Hematopoietic multipotent progenitor cell treated with erythropoietin and hydrocortisone succinate and interleukin-3 and kit ligand, for 8 days (in vitro differentiated cells): ENCODE results near the gene PRKN.
"Not testable (repeated sequence)": the region's sequence is repeated elsewhere in the genome, so short reads cannot be mapped to it uniquely, and the experiment has no call there.

Source experiments
- DNase-seq: peaks from one replicate; pipeline ENCODE4 v3.0.0-alpha.2; 2015

The PRKN gene

DNA sequence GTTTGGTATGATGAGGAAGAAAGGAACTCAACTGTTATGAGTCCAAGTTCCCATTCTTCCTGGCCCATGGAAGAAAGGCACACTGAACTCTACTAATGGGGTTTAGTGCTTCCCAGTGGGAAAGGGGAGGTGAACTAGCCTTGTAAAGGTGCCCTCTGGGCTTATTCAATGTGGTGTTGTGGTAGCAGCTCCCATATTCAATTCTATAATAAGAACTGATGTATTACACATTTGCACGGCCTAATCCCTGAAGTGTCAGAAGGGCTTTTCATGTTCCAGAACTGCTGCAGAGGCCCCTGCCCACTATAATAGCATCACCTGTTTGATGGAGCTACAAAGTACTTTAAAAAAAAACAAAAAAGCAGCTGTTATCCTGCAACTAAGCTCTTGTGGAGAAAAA lies 17.1 kb downstream of the PRKN start:
- no peak for DNase-seq

DNA sequence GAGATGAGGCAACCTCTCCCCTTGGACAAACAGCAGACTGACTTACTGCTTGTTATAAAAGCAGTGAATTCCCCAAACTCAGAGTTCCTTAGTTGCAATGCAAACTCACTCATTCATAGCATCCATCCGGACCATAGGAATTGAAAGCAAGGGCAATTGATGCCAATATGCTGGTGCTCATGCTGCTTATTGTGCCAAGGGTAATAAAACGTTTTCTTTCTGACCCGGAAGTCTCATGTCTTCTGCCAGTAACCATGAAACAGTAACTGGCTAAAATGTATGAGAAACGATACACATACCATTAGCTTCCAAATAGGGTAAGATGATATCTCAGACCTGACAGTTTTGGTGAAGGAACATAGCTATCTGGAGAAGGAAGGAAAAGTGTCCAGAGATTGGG lies 18.1 kb downstream of the PRKN start:
- DNase-seq, result no peak

GRCh38 chr6:162708971-162709370 lies 18.6 kb downstream of the PRKN start:
- DNase-seq, result no peak

GRCh38 chr6:162706232-162706631 lies 21.3 kb downstream of the PRKN start:
- DNase-seq, result peak; percentile 3

- DNase-seq, result no peak
These were observed 21.8 kb downstream of the PRKN start for GRCh38 chr6:162705736-162706135.

DNA sequence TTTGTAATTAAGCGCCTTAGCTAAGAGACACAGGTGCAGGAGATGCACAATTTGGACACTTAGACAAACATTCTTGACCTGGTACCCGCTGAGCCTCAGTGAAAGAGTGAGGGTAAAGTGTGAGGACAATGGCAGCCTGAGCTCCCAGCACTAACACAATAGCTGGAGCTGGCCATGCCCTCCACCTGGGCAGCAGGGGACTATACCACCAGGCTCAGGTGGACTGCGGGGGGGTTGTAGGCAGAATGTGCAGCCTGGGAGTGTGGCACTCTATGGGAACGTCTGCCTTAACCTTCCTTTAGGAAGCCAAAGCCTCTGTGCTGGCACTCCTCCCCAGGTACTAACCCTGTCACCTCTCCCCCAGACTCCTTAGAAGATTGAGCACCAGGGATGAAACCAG lies 23.6 kb downstream of the PRKN start:
- DNase-seq, result no peak

DNA sequence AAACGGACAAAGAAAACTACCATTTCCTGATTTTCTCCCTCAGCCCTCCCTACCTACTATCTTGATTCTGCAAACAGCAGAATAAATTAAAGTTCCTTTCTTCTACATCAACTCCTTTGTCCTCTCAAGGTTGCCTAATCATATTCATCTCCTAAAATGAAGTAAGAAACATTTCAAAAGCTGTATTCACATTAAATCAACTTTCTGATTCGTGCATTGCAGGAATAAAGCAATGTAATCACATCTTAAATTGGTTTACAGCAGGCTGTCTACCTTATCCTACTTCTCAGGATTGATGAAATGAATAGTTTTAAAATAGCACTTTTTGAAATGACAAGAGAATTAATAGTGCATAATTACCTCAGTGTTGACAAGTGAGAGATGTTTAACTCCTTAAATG lies 25.1 kb downstream of the PRKN start:
- DNase-seq, result no peak

GRCh38 chr6:162701551-162701950 lies 26.0 kb downstream of the PRKN start:
- no peak for DNase-seq

DNA sequence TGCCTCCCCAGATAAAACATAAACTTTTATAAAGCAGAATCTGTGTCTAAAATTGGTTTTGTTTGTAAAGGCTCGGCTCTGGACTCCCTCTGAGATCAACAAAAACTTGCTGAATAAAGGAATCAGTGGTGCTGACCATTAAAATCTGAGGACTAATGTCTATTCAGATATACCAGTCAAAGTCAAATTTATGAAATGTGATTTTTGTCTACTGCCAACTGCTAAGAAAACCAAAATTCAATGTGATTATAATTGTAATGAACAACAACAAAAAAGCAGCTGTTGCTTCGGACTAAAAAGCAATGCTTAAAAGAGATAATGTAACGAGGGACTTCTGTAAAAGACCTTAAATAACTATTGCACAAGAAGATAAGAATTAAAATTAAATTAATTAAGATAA lies 26.6 kb downstream of the PRKN start:
- DNase-seq, result no peak

GRCh38 chr6:162699961-162700360 lies 27.6 kb downstream of the PRKN start:
- DNase-seq, result no peak

GRCh38 chr6:162698440-162698839 lies 29.1 kb downstream of the PRKN start:
- no peak for DNase-seq

DNA sequence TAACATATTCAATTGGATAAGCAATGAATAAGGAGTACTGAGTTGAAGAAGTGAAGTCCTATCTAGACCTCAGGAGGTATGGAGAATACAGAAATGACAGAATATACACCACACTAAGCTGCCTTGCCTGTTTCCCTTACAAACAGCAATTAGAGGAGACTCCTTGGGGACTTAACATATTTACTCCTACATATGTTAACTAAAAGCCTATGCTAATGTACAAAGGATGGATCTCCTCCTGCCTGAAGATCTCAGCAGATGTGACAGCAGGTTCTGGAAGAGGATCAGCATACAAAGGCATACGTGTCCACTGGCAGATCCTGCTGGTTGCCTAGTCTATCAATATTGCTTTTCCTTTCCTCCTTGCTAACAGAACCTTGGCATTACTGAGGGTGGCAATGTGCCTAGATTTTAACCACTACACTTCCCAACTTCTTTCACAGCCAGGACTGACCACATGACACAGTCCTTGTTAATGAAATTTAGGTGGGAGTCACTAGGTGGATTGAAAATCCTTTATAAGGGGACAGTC lies 29.6 kb downstream of the PRKN start:
- DNase-seq, result no peak

DNA sequence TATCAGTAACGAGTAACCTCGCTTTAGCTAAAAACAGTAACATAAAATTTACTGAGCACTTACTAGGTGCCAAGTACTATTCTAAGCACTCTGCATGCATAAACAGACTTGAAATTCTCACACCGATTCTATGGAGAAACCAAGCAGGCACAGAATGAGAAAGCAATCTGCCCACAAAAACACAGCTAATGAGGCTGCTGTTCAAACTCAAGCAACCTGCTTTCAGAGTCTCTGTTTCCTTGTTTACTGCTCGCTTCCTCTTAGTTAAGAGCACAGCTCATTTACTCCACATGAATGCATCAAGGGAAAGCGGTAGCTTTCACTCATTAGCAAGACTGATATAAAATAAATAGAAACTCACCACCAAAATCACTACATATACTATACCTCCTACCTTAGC lies 37.4 kb downstream of the PRKN start:
- no peak for DNase-seq

GRCh38 chr6:162688751-162689345 lies 38.7 kb downstream of the PRKN start:
- no peak for DNase-seq

GRCh38 chr6:162685586-162685985 lies 42.0 kb downstream of the PRKN start:
- no peak for DNase-seq

- no peak for DNase-seq
These were observed 42.6 kb downstream of the PRKN start for GRCh38 chr6:162684961-162685360.

GRCh38 chr6:162684052-162684451 lies 43.5 kb downstream of the PRKN start:
- DNase-seq, result no peak

GRCh38 chr6:162683135-162683534 lies 44.4 kb downstream of the PRKN start:
- no peak for DNase-seq

- DNase-seq, result no peak
These were observed 46.1 kb downstream of the PRKN start for GRCh38 chr6:162681447-162681846.

DNA sequence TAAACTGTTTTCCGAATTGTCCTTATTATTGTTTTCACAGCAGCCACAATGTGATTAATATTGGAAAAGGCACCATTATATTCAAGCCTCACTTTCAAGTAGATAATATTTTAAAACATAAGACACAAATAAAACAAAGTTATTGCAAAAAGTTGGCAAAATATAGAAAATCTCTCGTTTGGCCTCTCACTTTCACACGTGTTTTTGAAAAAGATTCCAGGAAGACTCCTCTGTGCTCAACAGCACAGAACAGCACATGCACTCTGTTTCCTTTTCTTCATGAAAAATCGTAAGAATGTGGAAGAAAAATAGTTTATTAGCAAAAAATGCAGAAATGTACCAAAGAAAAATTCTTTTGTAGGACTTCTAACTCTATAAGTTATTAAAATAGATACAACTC lies 46.7 kb downstream of the PRKN start:
- no peak for DNase-seq

DNA sequence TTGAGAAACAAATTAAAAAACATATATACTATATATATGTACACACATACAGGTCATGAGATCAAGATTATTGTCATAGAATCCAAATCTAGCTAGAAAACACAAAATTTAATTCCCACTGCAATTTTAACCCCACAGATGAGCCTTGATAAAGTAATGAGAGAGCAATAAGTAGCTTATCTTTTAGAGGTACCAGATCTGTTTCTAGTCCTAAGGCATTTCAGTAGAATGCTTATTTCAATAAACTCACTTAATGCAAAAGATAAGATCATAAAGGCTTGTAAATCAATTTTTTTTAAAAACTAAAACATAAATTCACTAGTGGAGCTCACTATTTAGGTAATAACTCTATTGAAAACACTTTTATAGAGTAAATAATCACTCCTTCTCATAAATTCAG lies 47.2 kb downstream of the PRKN start:
- DNase-seq, result no peak

GRCh38 chr6:162679681-162680080 lies 47.9 kb downstream of the PRKN start:
- DNase-seq, result no peak

- not testable (repeated sequence) for DNase-seq
These were observed 48.7 kb downstream of the PRKN start for GRCh38 chr6:162678896-162679295.

DNA sequence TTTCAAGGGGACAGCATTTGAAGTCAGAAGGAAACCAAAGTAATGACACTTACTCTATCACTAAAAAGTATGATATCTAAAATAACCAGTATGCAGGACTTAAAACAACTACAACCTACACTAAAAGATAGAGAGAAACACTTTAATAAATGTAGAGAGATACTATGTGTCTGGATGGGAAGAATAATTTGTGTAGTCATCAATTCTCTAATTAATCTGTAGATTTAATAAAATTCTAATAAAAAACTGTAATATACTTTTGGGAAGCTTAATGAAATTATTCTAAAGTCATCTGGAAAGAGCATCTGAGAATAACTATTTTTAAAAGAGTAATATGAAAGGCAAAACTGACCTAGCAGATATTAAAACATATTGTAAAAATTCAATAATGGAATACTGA lies 52.1 kb downstream of the PRKN start:
- DNase-seq, result no peak

- no peak for DNase-seq
These were observed 53.1 kb downstream of the PRKN start for GRCh38 chr6:162674452-162674851.
